Keratinocyte (primary cell): Measurements from ENCODE around the gene SLC5A2. TPM values are rescaled to one million over a fixed set of nuclear protein-coding genes. Genes with fewer than 3 reads are reported as not detected.

Source experiments
- DNase-seq: peaks from one replicate; pipeline ENCODE4 v3.0.0-alpha.2; 2011; ENCODE audit warnings: low read depth, missing footprints, low spot score
- FAIRE-seq: peaks from 2 replicates; lab custom pipeline; 2011; peaks lifted over from hg19 to GRCh38; lab: Jason Lieb, UNC
- H2AFZ ChIP-seq: 2 replicates; pipeline ENCODE4 v1.6.0; 2012; ENCODE audit warnings: low read length, control low read depth, inconsistent platforms; ENCODE audit not compliant: control insufficient read depth
- H3K27ac ChIP-seq: 2 replicates; pipeline ENCODE4 v1.5.1; 2011; ENCODE audit warnings: low read length; ENCODE audit not compliant: control insufficient read depth, insufficient read depth
- H3K27me3 ChIP-seq: 3 replicates; pipeline ENCODE4 v1.6.0; 2011; ENCODE audit warnings: low read length; ENCODE audit not compliant: control insufficient read depth, insufficient read depth; ENCODE audit errors: extremely low read depth
- H3K36me3 ChIP-seq, 2 experiments: 2 replicates in 1 of 2; 3 replicates in 1 of 2; pipeline ENCODE4 v1.5.1; 2011; ENCODE audit warnings: low read length in 2 of 2, mild to moderate bottlenecking in 1 of 2; ENCODE audit not compliant: control insufficient read depth in 2 of 2, insufficient read depth in 2 of 2; ENCODE audit errors: extremely low read depth in 1 of 2
- H3K4me1 ChIP-seq: 3 replicates; pipeline ENCODE4 v1.5.1; 2011; ENCODE audit warnings: low read length; ENCODE audit not compliant: control insufficient read depth, insufficient read depth; ENCODE audit errors: extremely low read depth
- H3K4me2 ChIP-seq: 3 replicates; pipeline ENCODE4 v1.6.0; 2011; ENCODE audit warnings: low read depth, low read length; ENCODE audit not compliant: control insufficient read depth, insufficient read depth; ENCODE audit errors: extremely low read depth
- H3K4me3 ChIP-seq, 3 experiments: fragments of 200-600 bp in 1 of 3; sonication (generic) in 1 of 3; 2 replicates in 2 of 3; 3 replicates in 1 of 3; pipeline ENCODE4 v1.5.1; 2011 to 2016; ENCODE audit warnings: low read length in 3 of 3, mild to moderate bottlenecking in 3 of 3, control low read depth in 2 of 3, inconsistent platforms in 1 of 3, low read depth in 1 of 3, mixed read lengths in 1 of 3, mixed run types in 1 of 3, moderate library complexity in 1 of 3; ENCODE audit not compliant: control insufficient read depth in 2 of 3, insufficient read depth in 2 of 3; ENCODE audit errors: extremely low read depth in 1 of 3
- H3K79me2 ChIP-seq: 2 replicates; pipeline ENCODE4 v1.6.0; 2012; ENCODE audit warnings: low read length; ENCODE audit not compliant: control insufficient read depth, insufficient read depth
- H3K9ac ChIP-seq: 3 replicates; pipeline ENCODE4 v1.6.0; 2011; ENCODE audit warnings: low read length; ENCODE audit not compliant: control insufficient read depth, insufficient read depth; ENCODE audit errors: extremely low read depth
- H3K9me1 ChIP-seq: 3 replicates; pipeline ENCODE4 v1.6.0; 2011; ENCODE audit warnings: low read length; ENCODE audit not compliant: control insufficient read depth, insufficient read depth; ENCODE audit errors: extremely low read depth
- H3K9me3 ChIP-seq: 2 replicates; pipeline ENCODE4 v1.5.1; 2012; ENCODE audit warnings: low read depth, low read length; ENCODE audit not compliant: control insufficient read depth
- H4K20me1 ChIP-seq: 3 replicates; pipeline ENCODE4 v1.6.0; 2011; ENCODE audit warnings: low read length; ENCODE audit not compliant: control insufficient read depth, insufficient read depth; ENCODE audit errors: extremely low read depth
- EZH2 ChIP-seq: IDR thresholded peaks from one replicate; pipeline ENCODE4 v1.6.1; 2012; ENCODE audit warnings: inconsistent platforms, mild to moderate bottlenecking, low read length, moderate library complexity
- dilution Hi-C: fragments of 300-500 bp; cut with MboI; formaldehyde crosslinking; loops from one replicate; pipeline ENCODE4 v1.7.0; 2020; ENCODE audit warnings: low sequenced_read_pairs; ENCODE audit not compliant: extremely low pct_ligation_motif_present
- polyA plus RNA-seq, 5 experiments: library from polyadenylated mRNA; depleted of rRNA in 3 of 5; stranded (reverse) in 3 of 5; stranded (forward) in 1 of 5; unstranded in 1 of 5; fragments of >200 nt; gene quantifications; 1 replicate in 1 of 5; 2 replicates in 3 of 5; 3 replicates in 1 of 5; pipeline versions ENCODE4 v1.2.1 to v1.2.3, GENCODE V29; 2011 to 2012; ENCODE audit warnings: missing spikeins in 2 of 5, low read depth in 1 of 5, low replicate concordance in 1 of 5
- TF ChIP-seq, protein P1 (sequence below), 3 experiments: IDR thresholded peaks in 1 of 3; conservative IDR thresholded peaks in 1 of 3; optimal IDR thresholded peaks in 1 of 3; 2 replicates in 2 of 3; 3 replicates in 1 of 3; pipeline versions ENCODE3 to v1.5.1; 2011; ENCODE audit warnings: low read length in 3 of 3, mild to moderate bottlenecking in 3 of 3, moderate library complexity in 2 of 3, control low read depth in 1 of 3, inconsistent platforms in 1 of 3; ENCODE audit not compliant: insufficient read depth in 2 of 3; ENCODE audit errors: extremely low read depth in 1 of 3

SLC5A2 gene
- polyA plus RNA-seq, 1 donor (not counting 4 experiments of a cell fraction or from before 2014, with no cell fraction given), result not detected

GRCh38 chr16:31464781-31465260 lies 18.1 kb upstream of the SLC5A2 start:
- no peaks in the 10 kb centered on the region for H3K9me3 ChIP-seq
- H3K4me2 ChIP-seq, result no peak overlapping the region
- H3K27ac ChIP-seq, result no peak overlapping the region
- H3K27me3 ChIP-seq, result no peaks in the 10 kb centered on the region
- no peaks in the 10 kb centered on the region for H4K20me1 ChIP-seq
- dilution Hi-C loops, result no loop called here
- H3K9me1 ChIP-seq, result no peaks in the 10 kb centered on the region
- H2AFZ ChIP-seq, result no peak overlapping the region
- H3K79me2 ChIP-seq, result peaks cover 1% of the 10 kb centered on the region
- no peak overlapping the region for H3K9ac ChIP-seq
- no peak for DNase-seq
- FAIRE-seq, result no peak
- peaks cover 10% of the 10 kb centered on the region for H3K4me1 ChIP-seq
- H3K4me3 ChIP-seq, result no peak overlapping the region
- TF ChIP-seq, protein P1, sequence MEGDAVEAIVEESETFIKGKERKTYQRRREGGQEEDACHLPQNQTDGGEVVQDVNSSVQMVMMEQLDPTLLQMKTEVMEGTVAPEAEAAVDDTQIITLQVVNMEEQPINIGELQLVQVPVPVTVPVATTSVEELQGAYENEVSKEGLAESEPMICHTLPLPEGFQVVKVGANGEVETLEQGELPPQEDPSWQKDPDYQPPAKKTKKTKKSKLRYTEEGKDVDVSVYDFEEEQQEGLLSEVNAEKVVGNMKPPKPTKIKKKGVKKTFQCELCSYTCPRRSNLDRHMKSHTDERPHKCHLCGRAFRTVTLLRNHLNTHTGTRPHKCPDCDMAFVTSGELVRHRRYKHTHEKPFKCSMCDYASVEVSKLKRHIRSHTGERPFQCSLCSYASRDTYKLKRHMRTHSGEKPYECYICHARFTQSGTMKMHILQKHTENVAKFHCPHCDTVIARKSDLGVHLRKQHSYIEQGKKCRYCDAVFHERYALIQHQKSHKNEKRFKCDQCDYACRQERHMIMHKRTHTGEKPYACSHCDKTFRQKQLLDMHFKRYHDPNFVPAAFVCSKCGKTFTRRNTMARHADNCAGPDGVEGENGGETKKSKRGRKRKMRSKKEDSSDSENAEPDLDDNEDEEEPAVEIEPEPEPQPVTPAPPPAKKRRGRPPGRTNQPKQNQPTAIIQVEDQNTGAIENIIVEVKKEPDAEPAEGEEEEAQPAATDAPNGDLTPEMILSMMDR (optimal IDR thresholded peaks at IDR 0.05 in 1 of 3, IDR thresholded peaks at IDR 0.05 in 1 of 3, conservative IDR thresholded peaks at IDR 0.05 in 1 of 3; ENCODE audit: extremely low read depth in 1 of 3, insufficient read depth in 2 of 3, low read length in 3 of 3), result no peak
- no peak for TF ChIP-seq EZH2
- H3K36me3 ChIP-seq, result peaks cover 9 to 22% of the 10 kb centered on the region in 2 experiments

- Histone ChIP-seq H3K4me2 (no peak overlapping the region), H3K27ac (no peak overlapping the region), H3K9ac (no peak overlapping the region), H3K4me1 (peaks cover 2% of the 10 kb centered on the region), H3K4me3 (no peak overlapping the region), H3K79me2 (no peaks in the 10 kb centered on the region), H3K27me3 (no peaks in the 10 kb centered on the region), H2AFZ (no peak overlapping the region), H4K20me1 (no peaks in the 10 kb centered on the region), H3K9me1 (no peaks in the 10 kb centered on the region), H3K36me3 (peaks cover 9 to 22% of the 10 kb centered on the region in 2 experiments), H3K9me3 (no peaks in the 10 kb centered on the region)
- TF ChIP-seq, protein P1 (optimal IDR thresholded peaks at IDR 0.05 in 1 of 3, IDR thresholded peaks at IDR 0.05 in 1 of 3, conservative IDR thresholded peaks at IDR 0.05 in 1 of 3; ENCODE audit: extremely low read depth in 1 of 3, insufficient read depth in 2 of 3, low read length in 3 of 3), result no peak
- no peak for TF ChIP-seq EZH2
- no peak for DNase-seq
- FAIRE-seq, result no peak
- dilution Hi-C loops, result no loop called here
Observed at GRCh38 chr16:31465788-31466370, 17.0 kb upstream of the SLC5A2 start.
